NK-92 treated with Interleukin-12 subunit alpha and Interleukin-12 subunit beta, amount 100 ng/mL, for 24 hours (cell line): ENCODE results near the gene CLMP.
"Not testable (repeated sequence)": the region's sequence is repeated elsewhere in the genome, so short reads cannot be mapped to it uniquely, and the experiment has no call there.

ENCODE experiments used
- DNase-seq: peaks from one replicate; lab custom pipeline; 2025; lab: John Stamatoyannopoulos, UW

Gene CLMP

GRCh38 chr11:123168241-123168640 is 26.8 kb downstream of the CLMP start:
- no peak for DNase-seq

- no peak for DNase-seq
Measured at GRCh38 chr11:123166071-123166559, 28.9 kb downstream of the CLMP start.

GRCh38 chr11:123164732-123165450 is 30.2 kb downstream of the CLMP start:
- DNase-seq, result no peak

GRCh38 chr11:123163621-123164020 is 31.4 kb downstream of the CLMP start:
- DNase-seq, result no peak

GRCh38 chr11:123161376-123162030 is 33.5 kb downstream of the CLMP start:
- DNase-seq, result no peak

- DNase-seq, result no peak
Measured at GRCh38 chr11:123159183-123159857, 35.7 kb downstream of the CLMP start.

GRCh38 chr11:123158033-123159003 is 36.7 kb downstream of the CLMP start:
- no peak for DNase-seq

GRCh38 chr11:123152951-123153350 is 42.1 kb downstream of the CLMP start:
- no peak for DNase-seq

GRCh38 chr11:123152346-123152745 is 42.7 kb downstream of the CLMP start:
- DNase-seq, result not testable (repeated sequence)

- DNase-seq, result no peak
Measured at GRCh38 chr11:123151796-123152195, 43.3 kb downstream of the CLMP start.

- DNase-seq, result no peak
Measured at GRCh38 chr11:123151366-123151765, 43.7 kb downstream of the CLMP start.

- no peak for DNase-seq
Measured at GRCh38 chr11:123150882-123151281, 44.2 kb downstream of the CLMP start.

GRCh38 chr11:123148965-123149364 is 46.1 kb downstream of the CLMP start:
- no peak for DNase-seq

- DNase-seq, result no peak
Measured at GRCh38 chr11:123145661-123146060, 49.4 kb downstream of the CLMP start.

- DNase-seq, result no peak
Measured at GRCh38 chr11:123145220-123145619, 49.8 kb downstream of the CLMP start.

- DNase-seq, result no peak
Measured at GRCh38 chr11:123144707-123145106, 50.3 kb downstream of the CLMP start.

GRCh38 chr11:123143921-123144320 is 51.1 kb downstream of the CLMP start:
- no peak for DNase-seq

- no peak for DNase-seq
Measured at GRCh38 chr11:123143476-123143875, 51.6 kb downstream of the CLMP start.

- DNase-seq, result no peak
Measured at GRCh38 chr11:123139206-123139605, 55.8 kb downstream of the CLMP start.

GRCh38 chr11:123137431-123138224 is 57.4 kb downstream of the CLMP start:
- no peak for DNase-seq

GRCh38 chr11:123135863-123136446 is 59.1 kb downstream of the CLMP start:
- DNase-seq, result no peak
